ENCODE results near the gene RASGEF1C. TPM values are rescaled to one million over a fixed set of nuclear protein-coding genes. Genes with fewer than 3 reads are reported as not detected.

The RASGEF1C gene
- total RNA-seq, 1 donor from 2014 or later = 0.49 TPM

- DNase-seq (ENCODE audit: missing footprints) (no peak), ATAC-seq (no peak)
- intact Hi-C loops (cut with DNase I) = no loop called here
These were observed 149.7 kb downstream of the RASGEF1C start for GRCh38 chr5:180059326-180059725.

DNA sequence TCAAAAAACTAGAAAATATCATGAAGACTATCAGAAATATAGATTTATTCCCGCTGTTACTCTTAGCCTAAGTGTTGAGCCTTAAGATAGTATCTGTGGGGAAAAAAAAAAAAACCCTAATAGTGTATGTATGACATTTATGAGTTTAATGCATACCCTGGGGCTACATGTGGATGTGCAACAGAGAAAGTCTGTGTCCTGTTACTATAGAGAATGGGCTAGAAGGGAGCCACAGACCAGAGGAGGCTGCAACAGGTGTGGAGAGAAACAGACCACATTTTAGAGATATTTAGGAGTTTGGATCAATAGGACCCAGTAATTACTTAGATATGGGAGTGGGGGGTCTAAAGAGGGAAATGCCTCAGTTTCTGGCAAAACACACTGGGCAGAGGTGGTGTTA lies 152.9 kb downstream of the RASGEF1C start:
- ATAC-seq = no peak

DNA sequence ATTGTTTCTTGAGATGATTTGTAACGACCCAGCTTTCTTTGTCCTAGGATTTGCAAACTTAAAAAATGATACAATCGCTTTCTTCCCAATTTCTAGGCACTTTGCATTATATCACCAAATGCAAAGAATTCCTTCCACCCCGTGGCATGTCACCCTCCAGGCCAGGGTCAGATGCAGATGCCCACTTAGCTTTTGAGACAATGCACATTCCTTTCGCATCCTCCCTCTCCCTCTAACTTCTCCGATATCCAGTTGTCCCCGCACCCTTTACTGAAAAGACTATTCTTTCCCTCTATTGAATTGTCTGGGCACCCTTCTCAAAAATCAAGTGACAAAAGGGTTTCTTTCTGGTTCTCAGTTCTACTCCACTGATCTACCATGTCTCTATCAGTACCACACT lies 154.8 kb downstream of the RASGEF1C start:
- intact Hi-C loops (cut with DNase I) = no loop called here
- ATAC-seq (no peak), DNase-seq (ENCODE audit: missing footprints) (no peak)

More for the DNA sequence above, 152.9 kb downstream of the RASGEF1C start:
- intact Hi-C loops (cut with DNase I) = no loop called here
- DNase-seq (ENCODE audit: missing footprints) = no peak

DNA sequence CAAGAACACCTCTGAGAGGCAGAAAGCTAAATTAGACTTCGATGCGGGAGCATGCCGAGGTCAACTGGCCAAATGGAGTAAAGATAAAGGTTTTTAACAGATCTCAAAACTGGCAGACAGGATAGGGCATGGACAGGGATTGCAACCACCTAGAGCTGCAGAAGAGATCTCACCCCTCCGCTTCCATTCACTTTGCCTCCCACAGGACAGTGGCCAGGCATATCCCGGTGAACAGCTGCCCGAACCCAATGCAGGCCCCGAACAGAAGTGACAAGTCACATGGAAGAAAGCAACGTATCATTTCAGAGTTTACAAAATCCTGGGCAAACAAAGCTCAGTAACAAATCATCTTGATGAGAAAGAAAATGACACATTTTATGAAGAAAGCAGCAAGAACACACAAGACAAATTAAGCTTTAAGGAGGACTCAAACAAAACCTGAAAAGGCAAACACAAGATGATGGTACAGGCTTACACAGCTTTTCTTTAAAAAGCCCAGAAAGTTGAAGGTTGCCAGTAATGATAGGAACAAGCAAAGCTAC lies 155.9 kb downstream of the RASGEF1C start:
- no peak for DNase-seq (ENCODE audit: missing footprints)
- ATAC-seq = no peak
- intact Hi-C loops (cut with DNase I) = no loop called here

DNA sequence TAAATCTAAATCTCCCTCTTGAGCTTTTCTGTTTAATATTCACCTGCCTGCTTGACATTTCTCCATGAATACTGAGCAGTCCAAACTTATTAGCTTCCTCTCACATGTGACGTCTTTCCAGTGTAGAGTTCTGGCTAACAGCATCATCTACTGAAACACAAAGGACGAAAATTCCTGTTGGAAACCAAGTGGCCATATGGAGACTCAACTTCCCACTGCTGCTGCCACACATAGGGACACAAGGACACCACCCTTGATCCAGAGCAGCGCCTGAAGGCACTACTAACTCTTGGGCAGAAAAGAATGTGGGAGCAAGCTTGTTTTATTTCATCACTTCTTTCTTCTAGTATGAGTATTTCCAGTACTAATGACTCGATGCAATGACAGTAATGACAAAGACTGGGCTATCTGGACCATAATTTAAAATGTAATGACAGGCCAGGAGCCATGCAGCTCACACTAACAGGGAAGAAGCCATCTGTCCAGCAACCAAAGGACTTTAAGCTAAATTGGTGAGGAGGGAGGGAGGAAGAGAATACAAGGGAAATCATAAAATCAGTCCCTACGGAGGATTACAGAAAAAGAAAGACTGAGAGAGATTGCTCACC lies 156.7 kb downstream of the RASGEF1C start:
- DNase-seq (ENCODE audit: missing footprints) (no peak), ATAC-seq (no peak)
- intact Hi-C loops (cut with DNase I) = no loop called here

Other genes starting within 250 kb of the RASGEF1C start
- 51.2 TPM for gene RNF130, start 137.5 kb downstream of the RASGEF1C start, total RNA-seq
- 41.7 TPM for gene MAPK9, start 82.9 kb upstream of the RASGEF1C start, total RNA-seq
- gene GFPT2, start 144.1 kb upstream of the RASGEF1C start, total RNA-seq = 15.3 TPM